Left lung (tissue), 10 donors: Measurements from ENCODE around the gene FOXRED1. TPM values are rescaled to one million over a fixed set of nuclear protein-coding genes. Genes with fewer than 3 reads are reported as not detected.
"Not testable (repeated sequence)": the region's sequence is repeated elsewhere in the genome, so short reads cannot be mapped to it uniquely, and the experiment has no call there.

Source experiments
- ATAC-seq: fragments of 200-7000 bp; cut with Tn5 transposase; one replicate; pipeline ENCODE4 v1.9.1; 2020; ENCODE audit warnings: moderate library complexity
- DNase-seq, 4 donors: peaks; one replicate each; pipeline ENCODE4 v3.0.0-alpha.2; 2013 to 2020
- H3K27ac ChIP-seq, 2 donors: fragments of 200-600 bp; sonication (generic) in 1 of 2; one replicate each; pipeline versions ENCODE4 v1.5.0 to v1.8.0; 2020 to 2021
- H3K27me3 ChIP-seq, 2 donors: fragments of 200-600 bp; sonication (generic) in 1 of 2; one replicate each; pipeline versions ENCODE4 v1.5.0 to v1.8.0; 2020 to 2021
- H3K36me3 ChIP-seq, 2 donors: fragments of 200-600 bp; sonication (generic) in 1 of 2; one replicate each; pipeline versions ENCODE4 v1.5.0 to v1.8.0; 2020 to 2021
- H3K4me1 ChIP-seq, 2 donors: fragments of 200-600 bp; one replicate each; pipeline ENCODE4 v1.8.0; 2021
- H3K4me3 ChIP-seq, 2 donors: fragments of 200-600 bp; sonication (generic) in 1 of 2; one replicate each; pipeline versions ENCODE4 v1.5.0 to v1.8.0; 2020 to 2021; ENCODE audit warnings: mild to moderate bottlenecking in 1 of 2
- H3K9me3 ChIP-seq, 2 donors: fragments of 200-600 bp; sonication (generic) in 1 of 2; one replicate each; pipeline versions ENCODE4 v1.5.0 to v1.8.0; 2020 to 2021
- CTCF ChIP-seq, 2 donors: fragments of 200-600 bp; sonication (generic) in 1 of 2; IDR thresholded peaks; one replicate each; pipeline versions ENCODE4 v1.5.0 to v1.8.0; 2021; ENCODE audit warnings: antibody characterized with exemption in 2 of 2
- intact Hi-C, 2 donors: fragments of 100-400 bp; cut with DNase I; formaldehyde crosslinking; loops; one replicate each; pipeline versions ENCODE4 v1.11.2 to v1.14.2; 2022
- polyA plus RNA-seq, 6 donors: library from polyadenylated mRNA; unstranded; fragments of 120-200 nt; gene quantifications; one replicate each; pipeline ENCODE4 v1.2.1, GENCODE V29; 2013; ENCODE audit not compliant: insufficient read length in 6 of 6
- total RNA-seq, 2 donors: library from RNA; stranded (reverse); fragmentation: NEBNext Ultra II Directional; extraction: Animal tissue kit (Norgen Biotek cat#: 25700); gene quantifications; one replicate each; pipeline ENCODE4 v1.2.1, GENCODE V29; 2021
- donor health status: DM: no; HTN: yes; CAD: no.
- donor health status: DM: no; HTN: no; CAD: no.

Gene FOXRED1
- total and polyA plus RNA-seq, 8 donors, result 19.6 to 59.7 (median 45.5) TPM

- Histone ChIP-seq H3K27me3 (no peaks in the 10 kb centered on the region), H3K4me1 (no peaks in the 10 kb centered on the region), H3K27ac (no peak overlapping the region), H3K9me3 (no peaks in the 10 kb centered on the region), H3K4me3 (no peak overlapping the region), H3K36me3 (peaks cover 0 to 58% of the 10 kb centered on the region in 2 donors)
- intact Hi-C loops, result no loop called here
- ATAC-seq (no peak), DNase-seq (no peak)
- TF ChIP-seq CTCF (IDR thresholded peaks at IDR 0.05), result no peak
Measured at GRCh38 chr11:126246636-126247035, 22.3 kb upstream of the FOXRED1 start.

- no peaks in the 10 kb centered on the region for H3K4me1 ChIP-seq
- intact Hi-C loops, result no loop called here
- H3K27ac ChIP-seq, result no peak overlapping the region
- ATAC-seq (no peak), DNase-seq (no peak)
- H3K9me3 ChIP-seq, result no peaks in the 10 kb centered on the region
- H3K27me3 ChIP-seq, result no peaks in the 10 kb centered on the region
- no peak overlapping the region for H3K4me3 ChIP-seq
- no peak for TF ChIP-seq CTCF (IDR thresholded peaks at IDR 0.05)
- peaks cover 0 to 70% of the 10 kb centered on the region in 2 donors for H3K36me3 ChIP-seq
Measured at GRCh38 chr11:126253265-126253664, 15.7 kb upstream of the FOXRED1 start.

GRCh38 chr11:126254819-126255218, 14.1 kb upstream of the FOXRED1 start:
- no peak for TF ChIP-seq CTCF (IDR thresholded peaks at IDR 0.05)
- no peak for DNase-seq
- Histone ChIP-seq H3K27me3 (no peaks in the 10 kb centered on the region), H3K36me3 (peaks cover 0 to 85% of the 10 kb centered on the region in 2 donors), H3K4me1 (no peaks in the 10 kb centered on the region), H3K4me3 (no peak overlapping the region), H3K9me3 (no peaks in the 10 kb centered on the region), H3K27ac (no peak overlapping the region)
- no peak for ATAC-seq
- intact Hi-C loops, result no loop called here

GRCh38 chr11:126255507-126255906, 13.4 kb upstream of the FOXRED1 start:
- intact Hi-C loops, H3K27ac ChIP-seq, H3K4me3 ChIP-seq, H3K4me1 ChIP-seq, ATAC-seq, H3K27me3 ChIP-seq, DNase-seq, H3K9me3 ChIP-seq: not testable (repeated sequence)
- peaks cover 0 to 91% of the 10 kb centered on the region in 2 donors for H3K36me3 ChIP-seq

GRCh38 chr11:126256216-126256615, 12.7 kb upstream of the FOXRED1 start:
- H3K27ac ChIP-seq, result no peak overlapping the region
- no peaks in the 10 kb centered on the region for H3K9me3 ChIP-seq
- H3K36me3 ChIP-seq, result peaks cover 0 to 96% of the 10 kb centered on the region in 2 donors
- ATAC-seq (no peak), DNase-seq (no peak)
- no peak for TF ChIP-seq CTCF (IDR thresholded peaks at IDR 0.05)
- intact Hi-C loops, result no loop called here
- H3K27me3 ChIP-seq, result no peaks in the 10 kb centered on the region
- no peaks in the 10 kb centered on the region for H3K4me1 ChIP-seq
- no peak overlapping the region for H3K4me3 ChIP-seq

GRCh38 chr11:126257144-126257543, 11.8 kb upstream of the FOXRED1 start:
- no peak for TF ChIP-seq CTCF (IDR thresholded peaks at IDR 0.05)
- no peaks in the 10 kb centered on the region for H3K4me1 ChIP-seq
- H3K9me3 ChIP-seq, result no peaks in the 10 kb centered on the region
- no peak for ATAC-seq
- H3K27ac ChIP-seq, result no peak overlapping the region
- H3K27me3 ChIP-seq, result no peaks in the 10 kb centered on the region
- H3K4me3 ChIP-seq, result no peak overlapping the region
- no peak for DNase-seq
- H3K36me3 ChIP-seq, result peaks cover 0 to 96% of the 10 kb centered on the region in 2 donors
- intact Hi-C loops, result no loop called here
